ENCODE measurements around the gene PEG3.

DNA sequence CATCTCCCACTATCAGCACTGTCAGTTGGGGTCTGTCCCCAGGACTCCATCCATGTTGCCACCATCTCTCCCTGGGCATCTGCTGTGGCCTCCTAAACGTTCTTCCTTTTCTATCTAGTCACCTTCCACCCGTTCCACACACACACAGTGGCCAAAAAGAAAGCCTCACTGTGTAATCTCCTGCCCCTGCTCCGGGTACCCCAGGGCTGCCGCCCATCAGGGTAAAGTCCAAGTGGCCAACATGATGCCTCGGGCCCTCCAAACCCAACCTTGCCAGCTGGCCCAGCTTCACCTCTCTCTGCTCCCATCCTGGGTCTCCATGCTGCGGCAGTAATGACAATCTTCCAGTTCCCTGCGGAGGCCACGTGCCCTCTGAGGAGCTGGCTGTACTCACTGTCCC, 29.4 kb upstream of the PEG3 start:
- TF ChIP-seq CTCF (IDR thresholded peaks at IDR 0.05) = no peak
- no peak for TF ChIP-seq POLR2A (IDR thresholded peaks at IDR 0.05)

Data from thyroid gland (tissue), 4 donors.